ENCODE measurements around the gene CHEK1. TPM values are rescaled to one million over a fixed set of nuclear protein-coding genes. Genes with fewer than 3 reads are reported as not detected.

The CHEK1 gene
- total and polyA plus RNA-seq, 9 of the 15 experiments (the other 6 are each of a cell fraction or from before 2014, with no cell fraction given) = 62.6 to 108 (median 87.5) TPM

DNA sequence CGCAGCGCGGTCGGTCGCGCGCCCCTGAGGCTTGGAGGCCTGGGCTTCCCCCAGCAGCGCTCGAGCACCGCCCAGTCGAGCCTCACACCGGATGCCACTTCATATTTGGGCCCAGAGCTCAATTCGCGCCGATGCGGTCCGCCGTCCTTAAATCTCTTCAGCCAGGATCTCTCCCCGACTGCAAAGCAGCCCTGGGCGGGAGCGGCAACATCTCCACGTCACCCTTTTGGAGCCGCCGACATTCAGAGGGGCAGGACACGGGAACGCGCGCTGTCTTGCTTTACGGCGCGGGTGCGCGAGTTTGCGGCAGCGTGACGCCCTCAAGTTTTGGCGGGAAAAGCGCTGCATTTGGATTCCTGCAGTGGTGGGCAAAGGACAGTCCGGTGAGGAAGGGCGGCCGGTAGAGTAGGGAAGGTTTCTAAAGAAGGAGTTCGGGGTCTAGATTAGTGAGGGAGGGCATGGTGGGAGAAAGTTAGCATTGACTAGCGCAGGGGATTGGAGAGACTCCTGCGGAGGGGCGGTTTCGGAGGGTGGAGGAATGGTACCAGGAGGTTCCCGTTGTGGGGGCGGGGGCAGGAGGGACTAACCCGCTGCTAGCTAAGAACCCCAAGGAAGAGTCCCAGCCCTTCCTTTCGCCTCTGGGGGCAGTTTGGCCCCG lies 796 bp downstream of the CHEK1 start (continued):
- TF ChIP-seq, protein P1, sequence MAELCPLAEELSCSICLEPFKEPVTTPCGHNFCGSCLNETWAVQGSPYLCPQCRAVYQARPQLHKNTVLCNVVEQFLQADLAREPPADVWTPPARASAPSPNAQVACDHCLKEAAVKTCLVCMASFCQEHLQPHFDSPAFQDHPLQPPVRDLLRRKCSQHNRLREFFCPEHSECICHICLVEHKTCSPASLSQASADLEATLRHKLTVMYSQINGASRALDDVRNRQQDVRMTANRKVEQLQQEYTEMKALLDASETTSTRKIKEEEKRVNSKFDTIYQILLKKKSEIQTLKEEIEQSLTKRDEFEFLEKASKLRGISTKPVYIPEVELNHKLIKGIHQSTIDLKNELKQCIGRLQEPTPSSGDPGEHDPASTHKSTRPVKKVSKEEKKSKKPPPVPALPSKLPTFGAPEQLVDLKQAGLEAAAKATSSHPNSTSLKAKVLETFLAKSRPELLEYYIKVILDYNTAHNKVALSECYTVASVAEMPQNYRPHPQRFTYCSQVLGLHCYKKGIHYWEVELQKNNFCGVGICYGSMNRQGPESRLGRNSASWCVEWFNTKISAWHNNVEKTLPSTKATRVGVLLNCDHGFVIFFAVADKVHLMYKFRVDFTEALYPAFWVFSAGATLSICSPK (IDR thresholded peaks at IDR 0.05; ENCODE audit: borderline replicate concordance) = no peak; the same call in 1 of the 2 replicates
- TF ChIP-seq SMAD4 (CRISPR knock-in tag; conservative IDR thresholded peaks at IDR 0.05) (no peak), TCF7 (IDR thresholded peaks at IDR 0.05; ENCODE audit: borderline replicate concordance) (peak; percentile 72; the same call in 1 of the 2 replicates), RAD51 (IDR thresholded peaks at IDR 0.05; ENCODE audit: borderline replicate concordance, low read depth) (peak; percentile 27; the same call in 1 of the 2 replicates), EP400 (IDR thresholded peaks at IDR 0.05) (peak; percentile 98), HDAC6 (IDR thresholded peaks at IDR 0.05; ENCODE audit: low read depth, low read length) (no peak), ZNF165 (CRISPR knock-in tag; IDR thresholded peaks at IDR 0.05; ENCODE audit: borderline replicate concordance) (no peak), FOSL1 (tag; conservative IDR thresholded peaks at IDR 0.05) (peak; percentile 28; the same call in 1 of the 2 replicates), ZFP36 (IDR thresholded peaks at IDR 0.05; ENCODE audit: low read depth, low read length, partially characterized antibody) (no peak), DNMT1 (IDR thresholded peaks at IDR 0.05) (peak; percentile 90; the same call in 1 of the 2 replicates), CHD4 (IDR thresholded peaks at IDR 0.05; ENCODE audit: insufficient read depth, insufficient replicate concordance, low read depth, low read length, poor library complexity, severe bottlenecking) (no peak), SLC30A9 (CRISPR knock-in tag; IDR thresholded peaks at IDR 0.05) (no peak), GATAD2B (IDR thresholded peaks at IDR 0.05; ENCODE audit: borderline replicate concordance) (no peak), NR2C2 (CRISPR knock-in tag; IDR thresholded peaks at IDR 0.05) (peak; percentile 87), NR2C2 (tag; IDR thresholded peaks at IDR 0.05) (peak; percentile 50; the same call in 1 of the 2 replicates), MEIS2 (IDR thresholded peaks at IDR 0.05; ENCODE audit: partially characterized antibody) (no peak)
- TF ChIP-seq, protein P2, sequence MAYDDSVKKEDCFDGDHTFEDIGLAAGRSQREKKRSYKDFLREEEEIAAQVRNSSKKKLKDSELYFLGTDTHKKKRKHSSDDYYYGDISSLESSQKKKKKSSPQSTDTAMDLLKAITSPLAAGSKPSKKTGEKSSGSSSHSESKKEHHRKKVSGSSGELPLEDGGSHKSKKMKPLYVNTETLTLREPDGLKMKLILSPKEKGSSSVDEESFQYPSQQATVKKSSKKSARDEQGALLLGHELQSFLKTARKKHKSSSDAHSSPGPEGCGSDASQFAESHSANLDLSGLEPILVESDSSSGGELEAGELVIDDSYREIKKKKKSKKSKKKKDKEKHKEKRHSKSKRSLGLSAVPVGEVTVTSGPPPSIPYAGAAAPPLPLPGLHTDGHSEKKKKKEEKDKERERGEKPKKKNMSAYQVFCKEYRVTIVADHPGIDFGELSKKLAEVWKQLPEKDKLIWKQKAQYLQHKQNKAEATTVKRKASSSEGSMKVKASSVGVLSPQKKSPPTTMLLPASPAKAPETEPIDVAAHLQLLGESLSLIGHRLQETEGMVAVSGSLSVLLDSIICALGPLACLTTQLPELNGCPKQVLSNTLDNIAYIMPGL (CRISPR knock-in tag; IDR thresholded peaks at IDR 0.05) = no peak; the same call in 1 of the 2 replicates
- TF ChIP-seq, protein P3, sequence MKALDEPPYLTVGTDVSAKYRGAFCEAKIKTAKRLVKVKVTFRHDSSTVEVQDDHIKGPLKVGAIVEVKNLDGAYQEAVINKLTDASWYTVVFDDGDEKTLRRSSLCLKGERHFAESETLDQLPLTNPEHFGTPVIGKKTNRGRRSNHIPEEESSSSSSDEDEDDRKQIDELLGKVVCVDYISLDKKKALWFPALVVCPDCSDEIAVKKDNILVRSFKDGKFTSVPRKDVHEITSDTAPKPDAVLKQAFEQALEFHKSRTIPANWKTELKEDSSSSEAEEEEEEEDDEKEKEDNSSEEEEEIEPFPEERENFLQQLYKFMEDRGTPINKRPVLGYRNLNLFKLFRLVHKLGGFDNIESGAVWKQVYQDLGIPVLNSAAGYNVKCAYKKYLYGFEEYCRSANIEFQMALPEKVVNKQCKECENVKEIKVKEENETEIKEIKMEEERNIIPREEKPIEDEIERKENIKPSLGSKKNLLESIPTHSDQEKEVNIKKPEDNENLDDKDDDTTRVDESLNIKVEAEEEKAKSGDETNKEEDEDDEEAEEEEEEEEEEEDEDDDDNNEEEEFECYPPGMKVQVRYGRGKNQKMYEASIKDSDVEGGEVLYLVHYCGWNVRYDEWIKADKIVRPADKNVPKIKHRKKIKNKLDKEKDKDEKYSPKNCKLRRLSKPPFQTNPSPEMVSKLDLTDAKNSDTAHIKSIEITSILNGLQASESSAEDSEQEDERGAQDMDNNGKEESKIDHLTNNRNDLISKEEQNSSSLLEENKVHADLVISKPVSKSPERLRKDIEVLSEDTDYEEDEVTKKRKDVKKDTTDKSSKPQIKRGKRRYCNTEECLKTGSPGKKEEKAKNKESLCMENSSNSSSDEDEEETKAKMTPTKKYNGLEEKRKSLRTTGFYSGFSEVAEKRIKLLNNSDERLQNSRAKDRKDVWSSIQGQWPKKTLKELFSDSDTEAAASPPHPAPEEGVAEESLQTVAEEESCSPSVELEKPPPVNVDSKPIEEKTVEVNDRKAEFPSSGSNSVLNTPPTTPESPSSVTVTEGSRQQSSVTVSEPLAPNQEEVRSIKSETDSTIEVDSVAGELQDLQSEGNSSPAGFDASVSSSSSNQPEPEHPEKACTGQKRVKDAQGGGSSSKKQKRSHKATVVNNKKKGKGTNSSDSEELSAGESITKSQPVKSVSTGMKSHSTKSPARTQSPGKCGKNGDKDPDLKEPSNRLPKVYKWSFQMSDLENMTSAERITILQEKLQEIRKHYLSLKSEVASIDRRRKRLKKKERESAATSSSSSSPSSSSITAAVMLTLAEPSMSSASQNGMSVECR (CRISPR knock-in tag; IDR thresholded peaks at IDR 0.05) = peak; percentile 91
- TF ChIP-seq, protein P4, sequence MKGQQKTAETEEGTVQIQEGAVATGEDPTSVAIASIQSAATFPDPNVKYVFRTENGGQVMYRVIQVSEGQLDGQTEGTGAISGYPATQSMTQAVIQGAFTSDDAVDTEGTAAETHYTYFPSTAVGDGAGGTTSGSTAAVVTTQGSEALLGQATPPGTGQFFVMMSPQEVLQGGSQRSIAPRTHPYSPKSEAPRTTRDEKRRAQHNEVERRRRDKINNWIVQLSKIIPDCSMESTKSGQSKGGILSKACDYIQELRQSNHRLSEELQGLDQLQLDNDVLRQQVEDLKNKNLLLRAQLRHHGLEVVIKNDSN (CRISPR knock-in tag; IDR thresholded peaks at IDR 0.05) = peak; percentile 61
